ENCODE measurements around the gene USP6NL.
A peak's percentile ranks its signal among the peaks of the same experiment; 100 is the strongest.

The USP6NL gene

DNA sequence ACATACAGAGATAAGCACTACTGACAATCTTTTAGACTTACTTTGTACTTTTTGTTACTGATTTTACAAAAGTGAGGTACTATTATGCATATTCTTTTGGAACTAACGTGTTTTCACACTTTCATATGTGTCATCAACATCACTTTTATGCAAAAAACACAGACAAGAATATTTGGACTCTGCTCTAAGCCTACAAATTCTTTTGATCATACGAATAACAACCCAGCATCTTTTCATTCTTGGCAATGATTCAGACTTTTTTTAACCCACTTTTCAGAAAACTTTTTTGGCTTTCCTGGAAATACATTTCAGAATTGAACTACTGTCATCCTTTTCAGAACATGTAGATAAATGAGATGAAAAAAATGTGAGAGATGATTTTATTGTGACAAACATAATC is 30.2 kb downstream of the USP6NL start:
- no peak for DNase-seq (ENCODE audit: low read depth)

DNA sequence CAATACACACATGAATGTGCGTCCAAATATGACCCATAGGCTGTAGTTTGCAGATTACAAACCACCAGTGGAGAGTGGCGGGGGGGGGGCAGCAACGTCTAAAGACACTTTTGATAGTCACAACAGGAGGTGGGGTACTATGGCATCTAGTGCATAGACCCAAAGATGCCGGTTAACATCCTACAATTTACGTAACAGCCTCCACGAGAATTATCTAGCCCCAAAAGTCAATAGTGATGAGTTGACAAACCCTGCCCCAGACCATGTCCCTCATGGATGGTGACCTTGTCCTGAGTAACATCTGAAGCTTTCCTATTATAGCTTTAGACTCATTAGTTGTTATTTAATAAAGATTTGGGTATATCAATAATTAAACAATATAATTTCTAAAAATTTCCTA is 31.6 kb downstream of the USP6NL start:
- no peak for DNase-seq (ENCODE audit: low read depth)
- TF ChIP-seq, protein P1, sequence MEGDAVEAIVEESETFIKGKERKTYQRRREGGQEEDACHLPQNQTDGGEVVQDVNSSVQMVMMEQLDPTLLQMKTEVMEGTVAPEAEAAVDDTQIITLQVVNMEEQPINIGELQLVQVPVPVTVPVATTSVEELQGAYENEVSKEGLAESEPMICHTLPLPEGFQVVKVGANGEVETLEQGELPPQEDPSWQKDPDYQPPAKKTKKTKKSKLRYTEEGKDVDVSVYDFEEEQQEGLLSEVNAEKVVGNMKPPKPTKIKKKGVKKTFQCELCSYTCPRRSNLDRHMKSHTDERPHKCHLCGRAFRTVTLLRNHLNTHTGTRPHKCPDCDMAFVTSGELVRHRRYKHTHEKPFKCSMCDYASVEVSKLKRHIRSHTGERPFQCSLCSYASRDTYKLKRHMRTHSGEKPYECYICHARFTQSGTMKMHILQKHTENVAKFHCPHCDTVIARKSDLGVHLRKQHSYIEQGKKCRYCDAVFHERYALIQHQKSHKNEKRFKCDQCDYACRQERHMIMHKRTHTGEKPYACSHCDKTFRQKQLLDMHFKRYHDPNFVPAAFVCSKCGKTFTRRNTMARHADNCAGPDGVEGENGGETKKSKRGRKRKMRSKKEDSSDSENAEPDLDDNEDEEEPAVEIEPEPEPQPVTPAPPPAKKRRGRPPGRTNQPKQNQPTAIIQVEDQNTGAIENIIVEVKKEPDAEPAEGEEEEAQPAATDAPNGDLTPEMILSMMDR (IDR thresholded peaks at IDR 0.05; ENCODE audit: insufficient read depth, low read depth, low read length, missing control alignments) = no peak
- H3K4me3 ChIP-seq (ENCODE audit: low read length) = no peak overlapping the region

More for the DNA sequence above, 30.2 kb downstream of the USP6NL start:
- no peak overlapping the region for H3K4me3 ChIP-seq (ENCODE audit: low read length)
- TF ChIP-seq, protein P1 (IDR thresholded peaks at IDR 0.05; ENCODE audit: insufficient read depth, low read depth, low read length, missing control alignments) = no peak

DNA sequence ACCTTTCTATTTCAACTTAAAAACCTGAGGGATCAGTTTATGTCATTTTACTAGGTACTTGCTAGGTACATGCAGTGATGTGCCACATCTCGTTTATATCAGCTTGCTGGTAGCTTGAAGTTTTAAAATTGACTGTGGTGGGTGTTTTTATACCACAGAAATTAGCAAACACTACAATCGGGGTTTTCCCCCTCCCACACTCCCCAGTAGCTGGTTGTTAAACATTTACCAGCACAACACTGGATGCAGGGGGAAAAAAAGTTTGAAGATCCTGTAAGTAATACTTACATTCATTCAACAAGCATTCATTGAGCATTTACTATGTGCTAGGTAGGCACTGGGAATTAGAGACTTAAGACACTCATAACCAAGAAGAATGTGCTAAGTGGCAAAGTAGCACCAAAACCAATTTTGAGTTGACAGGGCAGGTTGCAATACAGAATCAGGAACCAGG is 32.6 kb downstream of the USP6NL start:
- no peak overlapping the region for H3K4me3 ChIP-seq (ENCODE audit: low read length)
- no peak for DNase-seq (ENCODE audit: low read depth)
- TF ChIP-seq, protein P1 (IDR thresholded peaks at IDR 0.05; ENCODE audit: insufficient read depth, low read depth, low read length, missing control alignments) = no peak

DNA sequence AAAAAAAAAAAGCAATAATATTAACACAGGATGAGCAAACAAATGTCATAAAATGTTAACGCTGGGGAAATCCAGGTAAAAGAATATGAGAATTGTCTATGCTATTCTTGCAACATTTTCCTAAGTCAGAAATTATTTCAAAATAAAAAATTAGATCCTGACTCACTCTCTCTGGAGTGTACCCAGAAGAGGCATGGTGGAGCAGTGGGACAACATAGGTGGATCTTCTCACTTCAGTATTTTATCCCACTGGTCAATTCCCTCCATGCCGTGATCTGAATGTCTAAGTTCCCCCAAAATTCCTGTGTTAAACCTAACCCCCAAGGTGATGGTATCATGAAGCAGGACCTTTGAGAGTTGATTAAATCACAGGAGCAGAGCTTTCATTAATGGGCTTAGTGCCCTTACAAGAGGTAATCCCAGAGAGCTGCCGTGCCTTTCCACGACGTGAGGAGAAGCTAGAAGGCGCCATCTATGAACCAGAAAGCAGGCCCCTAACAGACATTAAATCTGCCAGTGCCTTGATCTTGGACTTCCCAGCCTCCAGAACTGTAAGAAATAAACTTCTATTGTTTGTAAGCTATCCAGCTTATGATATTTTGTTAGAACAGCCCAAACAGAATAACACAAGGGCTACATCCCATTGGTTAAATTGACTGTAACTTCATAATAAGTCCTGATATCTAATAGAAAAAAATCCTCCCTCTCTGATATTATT is 35.2 kb downstream of the USP6NL start:
- DNase-seq (ENCODE audit: low read depth) = peak; percentile 10
- TF ChIP-seq, protein P1 (IDR thresholded peaks at IDR 0.05; ENCODE audit: insufficient read depth, low read depth, low read length, missing control alignments) = no peak
- H3K4me3 ChIP-seq (ENCODE audit: low read length) = no peak overlapping the region

DNA sequence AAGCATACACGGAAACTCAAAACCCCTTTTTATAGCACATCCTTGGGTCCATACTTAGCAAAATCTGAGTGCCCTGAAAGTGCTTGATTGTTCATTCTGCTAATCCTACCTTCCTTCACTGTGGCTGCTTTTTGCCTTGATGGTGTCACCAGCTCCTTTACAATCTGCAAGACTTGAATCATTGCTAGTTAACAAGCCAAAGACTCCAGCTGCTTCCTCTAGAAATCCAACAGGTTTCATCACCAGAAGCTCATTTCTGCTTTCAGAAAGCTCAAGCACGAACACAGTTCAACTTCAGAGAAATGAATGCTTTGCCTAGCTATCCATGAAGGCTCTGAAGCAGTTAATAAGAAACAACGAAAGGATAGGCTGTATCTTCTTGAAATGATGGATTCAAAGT is 38.0 kb downstream of the USP6NL start:
- TF ChIP-seq, protein P1 (IDR thresholded peaks at IDR 0.05; ENCODE audit: insufficient read depth, low read depth, low read length, missing control alignments) = no peak
- H3K4me3 ChIP-seq (ENCODE audit: low read length) = no peak overlapping the region
- DNase-seq (ENCODE audit: low read depth) = peak; percentile 14

DNA sequence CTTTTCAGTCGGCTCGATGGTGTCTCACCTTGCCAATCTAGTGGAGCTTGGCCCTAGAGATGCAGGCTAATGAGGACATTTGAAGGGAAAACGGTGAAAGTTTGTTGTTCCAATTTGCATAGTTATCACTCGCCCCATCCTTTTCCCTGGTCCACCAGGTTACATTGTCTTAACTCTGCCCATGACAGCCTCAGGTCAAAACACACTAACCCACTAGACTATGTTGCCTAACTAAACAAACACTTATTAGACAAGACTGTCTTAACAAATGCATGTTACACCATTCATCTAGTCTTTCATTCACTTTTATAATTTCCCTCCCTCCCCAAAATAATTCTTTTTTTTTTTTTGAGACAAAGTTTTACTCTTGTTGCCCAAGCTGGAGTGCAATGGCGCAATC is 40.7 kb downstream of the USP6NL start:
- TF ChIP-seq, protein P1 (IDR thresholded peaks at IDR 0.05; ENCODE audit: insufficient read depth, low read depth, low read length, missing control alignments) = no peak
- DNase-seq (ENCODE audit: low read depth) = no peak
- H3K4me3 ChIP-seq (ENCODE audit: low read length) = no peak overlapping the region

DNA sequence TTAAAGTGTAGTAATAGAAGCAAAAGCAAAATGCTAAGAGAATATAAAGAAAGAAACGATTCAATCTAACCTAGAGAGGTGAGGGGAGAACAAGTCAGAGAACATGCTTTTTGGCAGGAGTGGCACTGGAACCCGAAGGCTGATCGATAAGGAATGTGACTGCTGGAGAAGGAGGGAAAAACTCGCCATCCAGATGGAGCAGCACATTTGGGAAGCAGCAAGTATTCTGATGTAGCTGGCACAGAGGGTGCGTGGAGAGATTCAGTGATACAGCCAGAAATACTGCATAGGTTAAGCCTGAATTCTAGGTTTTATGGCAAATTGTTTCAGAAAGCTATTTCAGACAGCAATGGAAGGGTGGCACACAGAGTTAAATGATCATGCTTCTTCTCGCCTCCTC is 42.0 kb downstream of the USP6NL start:
- TF ChIP-seq, protein P1 (IDR thresholded peaks at IDR 0.05; ENCODE audit: insufficient read depth, low read depth, low read length, missing control alignments) = no peak
- no peak for DNase-seq (ENCODE audit: low read depth)
- no peak overlapping the region for H3K4me3 ChIP-seq (ENCODE audit: low read length)

Data from epithelial cell of esophagus (primary cell).